ENCODE results near the gene PAF1. TPM values are rescaled to one million over a fixed set of nuclear protein-coding genes. Genes with fewer than 3 reads are reported as not detected.

Gene PAF1
- total RNA-seq, 1 donor from 2014 or later, result 70.2 TPM

GRCh38 chr19:39428283-39429112 lies 37.6 kb upstream of the PAF1 start:
- no peaks in the 10 kb centered on the region for H3K9me3 ChIP-seq
- peak overlapping the region in 1 of 2 donors; percentile 26 for H3K4me3 ChIP-seq
- peaks cover 7 to 27% of the 10 kb centered on the region in 2 donors for H3K36me3 ChIP-seq
- H3K27me3 ChIP-seq, result no peaks in the 10 kb centered on the region
- no peak for DNase-seq (ENCODE audit: extremely low spot score in 2 of 2)
- intact Hi-C loops (cut with DNase I), result no loop called here
- peaks cover 29% of the 10 kb centered on the region for H3K4me1 ChIP-seq
- no peak for TF ChIP-seq POLR2A (IDR thresholded peaks at IDR 0.05)
- TF ChIP-seq POLR2AphosphoS5 (IDR thresholded peaks at IDR 0.05; ENCODE audit: insufficient read depth in 1 of 2, low read depth in 1 of 2), result peak in 1 of 2 donors; percentile 58
- peak overlapping the region; percentile 66 for H3K27ac ChIP-seq

GRCh38 chr19:39427707-39428106 lies 36.8 kb upstream of the PAF1 start:
- intact Hi-C loops (cut with DNase I), result no loop called here
- DNase-seq (ENCODE audit: extremely low spot score in 2 of 2), result no peak
- no peaks in the 10 kb centered on the region for H3K9me3 ChIP-seq
- H3K27ac ChIP-seq, result no peak overlapping the region
- peaks cover 21% of the 10 kb centered on the region for H3K4me1 ChIP-seq
- no peaks in the 10 kb centered on the region for H3K27me3 ChIP-seq
- TF ChIP-seq CTCF (IDR thresholded peaks at IDR 0.05) (no peak), POLR2AphosphoS5 (IDR thresholded peaks at IDR 0.05; ENCODE audit: insufficient read depth in 1 of 2, low read depth in 1 of 2) (no peak), POLR2A (IDR thresholded peaks at IDR 0.05) (no peak)
- H3K4me3 ChIP-seq, result no peak overlapping the region
- peaks cover 2 to 19% of the 10 kb centered on the region in 2 donors for H3K36me3 ChIP-seq

- Histone ChIP-seq H3K9me3 (no peaks in the 10 kb centered on the region), H3K27ac (no peak overlapping the region), H3K27me3 (no peaks in the 10 kb centered on the region), H3K36me3 (peaks cover 0 to 4% of the 10 kb centered on the region in 2 donors), H3K4me3 (no peak overlapping the region), H3K4me1 (peaks cover 17% of the 10 kb centered on the region)
- TF ChIP-seq CTCF (IDR thresholded peaks at IDR 0.05) (no peak), POLR2AphosphoS5 (IDR thresholded peaks at IDR 0.05; ENCODE audit: insufficient read depth in 1 of 2, low read depth in 1 of 2) (no peak), POLR2A (IDR thresholded peaks at IDR 0.05) (no peak)
- DNase-seq (ENCODE audit: extremely low spot score in 2 of 2), result no peak
- intact Hi-C loops (cut with DNase I), result no loop called here
Observed at GRCh38 chr19:39426170-39426569, 35.3 kb upstream of the PAF1 start.

- intact Hi-C loops (cut with DNase I), result no loop called here
- H3K4me3 ChIP-seq, result no peak overlapping the region
- TF ChIP-seq POLR2AphosphoS5 (IDR thresholded peaks at IDR 0.05; ENCODE audit: insufficient read depth in 1 of 2, low read depth in 1 of 2) (no peak), CTCF (IDR thresholded peaks at IDR 0.05) (no peak), POLR2A (IDR thresholded peaks at IDR 0.05) (no peak)
- no peak overlapping the region for H3K27ac ChIP-seq
- H3K9me3 ChIP-seq, result no peaks in the 10 kb centered on the region
- H3K36me3 ChIP-seq, result peaks cover 0 to under 1% of the 10 kb centered on the region in 2 donors
- peaks cover 13% of the 10 kb centered on the region for H3K4me1 ChIP-seq
- no peaks in the 10 kb centered on the region for H3K27me3 ChIP-seq
- no peak for DNase-seq (ENCODE audit: extremely low spot score in 2 of 2)
Observed at GRCh38 chr19:39425744-39426143, 34.8 kb upstream of the PAF1 start.

GRCh38 chr19:39424934-39425333 lies 34.0 kb upstream of the PAF1 start:
- DNase-seq (ENCODE audit: extremely low spot score in 2 of 2), result no peak
- peaks cover 13% of the 10 kb centered on the region for H3K4me1 ChIP-seq
- H3K4me3 ChIP-seq, result no peak overlapping the region
- H3K27ac ChIP-seq, result no peak overlapping the region
- intact Hi-C loops (cut with DNase I), result no loop called here
- no peaks in the 10 kb centered on the region for H3K27me3 ChIP-seq
- H3K36me3 ChIP-seq, result peaks cover 0 to 9% of the 10 kb centered on the region in 2 donors
- H3K9me3 ChIP-seq, result no peaks in the 10 kb centered on the region
- TF ChIP-seq POLR2AphosphoS5 (IDR thresholded peaks at IDR 0.05; ENCODE audit: insufficient read depth in 1 of 2, low read depth in 1 of 2) (no peak), CTCF (IDR thresholded peaks at IDR 0.05) (no peak), POLR2A (IDR thresholded peaks at IDR 0.05) (no peak)
